ENCODE data around the gene ALAS2. TPM values are rescaled to one million over a fixed set of nuclear protein-coding genes. Genes with fewer than 3 reads are reported as not detected.
"Not testable (repeated sequence)": the region's sequence is repeated elsewhere in the genome, so short reads cannot be mapped to it uniquely, and the experiment has no call there.

Gene ALAS2
- total RNA-seq, 2 experiments from 2014 or later = not detected

DNA sequence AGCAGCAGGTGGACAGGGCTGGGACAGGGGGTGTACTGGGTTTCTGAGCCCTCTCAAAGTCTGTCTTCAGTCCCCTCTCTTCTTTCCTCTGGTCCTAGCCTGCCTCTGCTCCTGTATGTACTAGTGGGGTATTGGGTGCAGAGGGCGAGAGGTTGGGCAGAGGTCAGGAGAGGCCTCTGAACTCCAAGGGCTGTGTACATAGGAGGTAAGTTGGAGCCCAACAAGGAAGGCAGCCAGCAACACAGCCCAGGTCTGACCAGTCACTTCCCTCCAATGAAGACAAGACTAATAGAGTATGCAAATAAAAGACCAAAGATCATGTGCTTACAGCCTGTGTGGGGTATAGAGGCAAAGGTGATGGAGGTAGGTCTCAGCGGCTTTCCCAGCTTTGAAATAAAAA is 36.7 kb downstream of the ALAS2 start, which contains the start of gene PFKFB1:
TSS of gene PFKFB1 (minus strand) at position 90 of the 400 bp plus-strand sequence. CDS start 181 bp downstream, outside the sequence.
- ATAC-seq (no peak), DNase-seq (no peak)
- H3K36me3 Mint-ChIP-seq = no peaks in the 10 kb centered on the region
- no peak within 1 kb of the TSS for H3K27ac Mint-ChIP-seq
- peaks cover 2% of the 10 kb centered on the region for H3K4me1 Mint-ChIP-seq
- H3K27me3 Mint-ChIP-seq = peaks cover 2% of the 10 kb centered on the region
- CTCF ChIA-PET = no interaction called here
- H3K9me3 Mint-ChIP-seq (ENCODE audit: low read depth) = no peaks in the 10 kb centered on the region
- H3K4me3 Mint-ChIP-seq = no peak within 1 kb of the TSS

DNA sequence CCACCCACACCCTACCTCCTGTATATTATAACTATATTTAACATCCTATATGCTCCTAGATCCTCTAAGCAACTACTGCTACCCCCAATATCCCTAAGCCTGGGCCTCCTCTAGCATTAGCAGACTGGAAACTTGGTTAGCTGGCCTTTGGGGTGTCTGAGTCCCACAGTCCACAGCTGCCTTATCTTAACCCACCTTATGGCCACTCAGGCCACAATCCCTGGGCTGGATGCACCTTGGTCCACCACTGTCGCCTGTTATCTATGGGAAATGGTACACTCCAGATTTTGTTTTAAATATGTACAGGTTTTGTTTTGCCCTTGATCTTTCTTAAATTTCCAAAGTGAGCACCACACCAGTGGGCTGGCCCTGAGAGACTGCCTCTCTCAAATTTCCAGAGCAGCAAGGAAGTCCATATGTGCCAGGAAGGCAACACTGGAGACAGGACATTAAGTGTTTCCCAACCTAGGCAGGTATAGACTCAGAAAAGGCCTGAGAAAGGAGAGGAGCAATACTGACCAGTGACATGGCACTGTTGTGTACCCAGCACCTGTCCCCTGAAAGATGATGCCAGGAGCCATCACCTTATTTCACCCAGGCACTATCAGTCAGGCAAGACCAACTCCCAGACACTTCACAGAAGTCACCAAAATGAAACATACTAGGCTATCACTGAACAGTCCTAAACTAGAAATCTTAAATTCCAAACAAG is 37.7 kb downstream of the ALAS2 start:
- no peaks in the 10 kb centered on the region for H3K36me3 Mint-ChIP-seq
- CTCF ChIA-PET = no interaction called here
- ATAC-seq (no peak), DNase-seq (no peak)
- H3K27me3 Mint-ChIP-seq = peaks cover 2% of the 10 kb centered on the region
- H3K4me3 Mint-ChIP-seq = no peak overlapping the region
- H3K4me1 Mint-ChIP-seq = no peaks in the 10 kb centered on the region
- no peaks in the 10 kb centered on the region for H3K9me3 Mint-ChIP-seq (ENCODE audit: low read depth)
- no peak overlapping the region for H3K27ac Mint-ChIP-seq

DNA sequence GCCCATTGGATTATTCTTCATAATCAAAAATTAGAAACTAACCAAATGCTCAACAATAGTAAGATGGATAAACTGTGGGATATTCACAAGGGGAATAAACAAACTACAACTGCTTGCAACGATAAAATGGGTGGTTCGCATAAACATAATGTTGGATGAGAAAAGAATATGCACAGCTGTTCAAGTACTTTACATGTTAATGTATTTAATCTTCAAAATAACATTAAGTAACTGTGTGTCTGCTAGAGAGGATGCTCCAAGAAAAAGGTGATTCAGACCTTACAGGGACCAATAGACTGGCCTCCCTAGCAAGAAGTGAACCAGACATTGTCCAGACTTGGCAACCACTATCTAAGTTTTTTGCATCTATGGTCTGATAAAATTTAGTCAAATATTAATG is 39.1 kb downstream of the ALAS2 start:
- ATAC-seq (no peak), DNase-seq (no peak)
- Mint-ChIP-seq H3K36me3 (no peaks in the 10 kb centered on the region), H3K4me1 (no peaks in the 10 kb centered on the region), H3K9me3 (ENCODE audit: low read depth) (no peaks in the 10 kb centered on the region), H3K4me3 (no peak overlapping the region), H3K27ac (no peak overlapping the region), H3K27me3 (peaks cover 2% of the 10 kb centered on the region)
- CTCF ChIA-PET = no interaction called here

DNA sequence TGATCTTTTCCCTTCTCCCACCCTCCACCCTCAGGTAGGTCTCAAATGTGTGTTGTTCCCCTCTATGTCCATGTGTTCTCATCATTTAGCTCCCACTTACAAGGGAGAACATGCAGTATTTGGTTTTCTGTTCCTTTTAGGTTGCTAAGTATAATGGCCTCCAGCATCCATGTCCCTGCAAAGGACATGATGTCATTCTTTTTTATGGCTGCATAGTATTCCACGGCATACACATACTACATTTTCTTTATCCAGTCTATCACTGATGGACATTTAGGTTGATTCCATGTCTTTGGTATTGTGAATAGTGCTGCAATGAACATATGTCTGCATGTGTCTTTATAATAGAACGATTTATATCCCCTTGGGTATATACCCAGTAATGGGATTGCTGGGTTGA is 47.5 kb downstream of the ALAS2 start:
- DNase-seq; CTCF ChIA-PET; H3K27ac Mint-ChIP-seq; H3K9me3 Mint-ChIP-seq (ENCODE audit: low read depth); H3K4me1 Mint-ChIP-seq; H3K4me3 Mint-ChIP-seq; H3K36me3 Mint-ChIP-seq; H3K27me3 Mint-ChIP-seq; ATAC-seq: not testable (repeated sequence)

DNA sequence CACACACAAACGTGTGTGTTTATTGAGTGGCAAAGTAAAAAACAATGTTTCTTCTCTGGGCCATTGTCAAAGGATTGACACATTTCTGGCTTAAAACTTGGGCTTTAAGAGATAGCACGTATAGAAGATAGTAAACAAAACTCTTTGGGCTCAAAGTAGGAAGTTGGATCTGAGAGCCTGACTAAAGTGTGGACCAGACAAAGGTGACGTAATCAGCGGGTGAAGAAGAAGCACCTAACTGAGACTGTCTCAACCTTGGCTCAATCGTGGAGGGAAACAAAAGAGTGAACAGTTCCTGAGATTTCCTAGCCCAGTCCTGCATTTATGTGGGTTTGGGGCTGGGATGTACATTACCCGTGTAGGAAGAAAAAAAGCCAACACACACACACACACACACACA is 50.4 kb downstream of the ALAS2 start:
- no peak overlapping the region for H3K4me3 Mint-ChIP-seq
- H3K36me3 Mint-ChIP-seq = no peaks in the 10 kb centered on the region
- no peaks in the 10 kb centered on the region for H3K9me3 Mint-ChIP-seq (ENCODE audit: low read depth)
- CTCF ChIA-PET = no interaction called here
- DNase-seq (no peak), ATAC-seq (no peak)
- H3K27ac Mint-ChIP-seq = no peak overlapping the region
- no peaks in the 10 kb centered on the region for H3K4me1 Mint-ChIP-seq
- H3K27me3 Mint-ChIP-seq = no peaks in the 10 kb centered on the region

DNA sequence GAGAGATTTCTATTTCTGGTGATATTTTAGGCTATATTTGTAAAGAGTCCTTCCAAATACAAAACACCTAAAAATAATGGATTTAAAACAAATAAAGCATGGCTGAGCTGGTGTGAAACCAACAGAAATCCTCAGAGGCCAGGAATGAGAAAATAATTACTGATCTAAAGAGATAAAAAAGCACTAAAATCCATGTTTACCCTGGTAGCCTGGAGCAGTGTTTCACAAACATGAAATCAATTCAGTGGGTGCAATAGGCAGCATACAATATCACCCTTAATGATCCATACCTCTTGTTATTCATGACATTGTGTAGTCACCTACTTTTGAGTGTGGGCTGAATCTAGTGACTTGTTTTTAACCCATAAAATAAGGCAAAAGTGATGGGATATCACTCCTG is 51.3 kb downstream of the ALAS2 start:
- Mint-ChIP-seq H3K36me3 (no peaks in the 10 kb centered on the region), H3K9me3 (ENCODE audit: low read depth) (no peaks in the 10 kb centered on the region), H3K27ac (no peak overlapping the region), H3K4me1 (no peaks in the 10 kb centered on the region), H3K27me3 (no peaks in the 10 kb centered on the region), H3K4me3 (no peak overlapping the region)
- CTCF ChIA-PET = no interaction called here
- no peak for DNase-seq
- no peak for ATAC-seq

DNA sequence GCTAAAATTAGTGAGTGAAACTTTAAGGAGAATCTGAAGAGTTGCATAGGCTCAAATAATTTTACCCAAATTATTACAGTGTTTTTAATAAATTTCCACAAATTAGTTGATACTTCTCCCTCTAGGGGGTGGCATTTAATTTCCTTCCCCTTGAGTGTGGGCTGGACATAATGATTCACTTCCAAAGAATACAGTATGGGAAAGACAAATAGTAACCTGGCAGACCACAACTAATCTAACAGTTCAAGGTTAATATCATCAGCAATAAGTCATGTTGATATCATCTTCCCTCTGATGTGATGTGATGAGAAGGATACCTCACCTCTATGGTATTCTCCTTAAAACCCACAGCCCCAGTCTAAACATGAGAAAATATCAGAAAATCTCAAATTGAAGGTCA is 52.3 kb downstream of the ALAS2 start:
- DNase-seq = no peak
- Mint-ChIP-seq H3K4me1 (no peaks in the 10 kb centered on the region), H3K27me3 (no peaks in the 10 kb centered on the region), H3K27ac (no peak overlapping the region), H3K36me3 (no peaks in the 10 kb centered on the region), H3K9me3 (ENCODE audit: low read depth) (no peaks in the 10 kb centered on the region), H3K4me3 (no peak overlapping the region)
- ATAC-seq = no peak
- CTCF ChIA-PET = no interaction called here

DNA sequence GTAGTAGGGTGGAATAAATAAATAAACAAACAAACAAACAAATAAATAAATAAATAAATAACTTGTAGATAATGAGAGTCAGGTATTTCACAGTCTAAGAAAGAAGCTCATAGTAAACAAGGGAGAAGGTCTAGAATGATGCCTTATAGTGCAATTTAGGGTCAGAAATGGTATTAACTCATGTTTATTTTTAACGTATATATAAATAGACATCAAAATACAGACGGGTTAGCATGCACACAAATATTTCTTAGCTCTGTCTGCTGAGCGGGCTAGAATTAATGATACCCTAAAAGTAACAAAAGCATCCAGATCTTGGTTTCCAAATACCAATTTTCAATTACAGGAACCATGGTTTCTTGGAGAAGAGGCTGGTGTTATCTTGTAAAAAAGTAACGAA is 53.4 kb downstream of the ALAS2 start:
- Mint-ChIP-seq H3K4me3 (no peak overlapping the region), H3K27me3 (no peaks in the 10 kb centered on the region), H3K36me3 (no peaks in the 10 kb centered on the region), H3K4me1 (no peaks in the 10 kb centered on the region), H3K9me3 (ENCODE audit: low read depth) (no peaks in the 10 kb centered on the region), H3K27ac (no peak overlapping the region)
- CTCF ChIA-PET = no interaction called here
- ATAC-seq (no peak), DNase-seq (no peak)

DNA sequence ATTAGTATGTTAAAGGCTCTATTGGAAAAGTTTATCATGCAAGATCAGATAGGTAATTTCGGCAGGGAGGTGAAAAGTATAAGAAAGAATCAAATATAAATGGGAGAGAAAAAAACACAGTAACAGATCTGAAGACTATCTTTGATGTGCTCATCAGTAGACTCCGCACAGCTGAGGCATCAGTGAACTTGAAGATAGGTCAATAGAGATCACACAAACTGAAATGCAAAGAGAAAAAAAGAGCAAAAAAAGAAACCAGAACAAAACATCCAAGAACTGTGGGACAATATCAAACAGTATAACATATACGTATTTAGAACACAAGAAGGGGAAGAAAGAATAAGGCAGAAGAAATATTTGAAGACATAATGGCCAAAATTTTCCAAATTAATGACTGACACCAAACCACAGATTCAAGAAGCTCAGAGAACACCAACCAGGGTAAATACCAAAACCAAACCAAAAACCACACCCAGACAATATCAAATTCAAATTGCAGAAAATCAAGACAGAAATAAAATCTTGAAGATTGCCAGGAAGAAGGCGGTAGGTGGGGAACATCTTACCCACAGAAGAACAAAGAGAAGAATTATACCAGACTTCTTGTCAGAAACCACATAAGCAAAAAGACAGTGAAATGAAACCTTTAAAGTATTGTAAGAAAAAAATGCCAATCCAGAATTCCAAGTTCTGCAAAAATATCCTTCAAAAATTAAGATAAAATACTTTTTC is 65.8 kb downstream of the ALAS2 start:
- Mint-ChIP-seq H3K27ac (no peak overlapping the region), H3K4me3 (no peak overlapping the region), H3K4me1 (peaks cover 6% of the 10 kb centered on the region), H3K36me3 (no peaks in the 10 kb centered on the region), H3K9me3 (ENCODE audit: low read depth) (peaks cover 2% of the 10 kb centered on the region), H3K27me3 (peaks cover 5% of the 10 kb centered on the region)
- CTCF ChIA-PET = no interaction called here
- no peak for DNase-seq
- ATAC-seq = no peak

DNA sequence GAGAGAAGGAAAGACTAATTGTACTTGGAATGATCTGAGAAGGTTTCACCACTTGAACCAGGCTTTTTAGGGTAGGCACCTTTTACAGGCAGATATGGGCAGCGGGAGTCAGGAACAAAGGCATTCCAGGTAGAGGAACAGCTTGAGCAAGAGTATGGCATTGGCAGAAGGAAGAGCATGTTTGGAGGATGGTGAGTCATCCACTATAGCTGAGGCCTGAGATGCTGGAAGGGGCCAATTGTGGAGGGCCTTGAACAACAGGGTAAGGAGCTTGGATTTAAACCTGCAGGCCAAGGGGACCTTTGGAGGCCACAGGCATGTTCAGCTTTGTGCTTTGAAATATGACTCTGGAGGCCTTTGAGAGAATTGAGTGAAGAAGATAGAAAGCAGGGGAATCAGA is 69.0 kb downstream of the ALAS2 start:
- DNase-seq (no peak), ATAC-seq (no peak)
- CTCF ChIA-PET = no interaction called here
- no peak overlapping the region for H3K27ac Mint-ChIP-seq
- H3K27me3 Mint-ChIP-seq = peaks cover 5% of the 10 kb centered on the region
- H3K36me3 Mint-ChIP-seq = no peaks in the 10 kb centered on the region
- H3K9me3 Mint-ChIP-seq (ENCODE audit: low read depth) = no peaks in the 10 kb centered on the region
- no peak overlapping the region for H3K4me3 Mint-ChIP-seq
- peaks cover 6% of the 10 kb centered on the region for H3K4me1 Mint-ChIP-seq

Other genes starting within 250 kb of the ALAS2 start
- gene ITIH6, start 232.7 kb downstream of the ALAS2 start, total RNA-seq = not detected
- gene MAGED2, start 223.2 kb downstream of the ALAS2 start, total RNA-seq = 10 to 100 TPM; 46.5 to 52.9 TPM
- 1 to 10 TPM; 3.2 to 3.6 TPM for gene TRO, start 110.2 kb downstream of the ALAS2 start, total RNA-seq
- 1 to 10 TPM in 1 of 2 experiments, under 1 TPM in 1; 0.77 to 1.2 TPM for gene PFKFB1, start 36.8 kb downstream of the ALAS2 start, total RNA-seq
- 10 to 100 TPM; 28.6 to 35.8 TPM for gene APEX2, start 30.6 kb downstream of the ALAS2 start, total RNA-seq
- 1 to 10 TPM in 1 of 2 experiments, not detected in 1; 2.0 TPM for gene PAGE2B, start 44.1 kb upstream of the ALAS2 start, total RNA-seq
- gene PAGE2, start 58.0 kb upstream of the ALAS2 start, total RNA-seq = not detected
- gene PAGE5, start 189.4 kb upstream of the ALAS2 start, total RNA-seq = under 1 TPM in 1 of 2 experiments, not detected in 1; 0.47 TPM
- not detected for gene PAGE3, start 233.9 kb upstream of the ALAS2 start, total RNA-seq

All from activated CD8-positive, alpha-beta memory T cell treated with anti-CD3 and anti-CD28 coated beads, Interleukin-2, amount 10 ng/mL, durations not matched to agents 7 days and 5 days (primary cell).